Activated CD8-positive, alpha-beta memory T cell treated with anti-CD3 and anti-CD28 coated beads for 4 hours (primary cell): Measurements from ENCODE around the gene CTNNBL1.

Source experiments
- DNase-seq, 2 donors: peaks; one replicate each; pipeline ENCODE4 v3.0.0-alpha.2; 2020; ENCODE audit warnings: low read depth in 2 of 2

CTNNBL1 gene

GRCh38 chr20:37816726-37817125 is 122.9 kb downstream of the CTNNBL1 start:
- DNase-seq, result no peak

- no peak for DNase-seq
Observed at GRCh38 chr20:37821696-37822095, 127.9 kb downstream of the CTNNBL1 start.

GRCh38 chr20:37822141-37822601 is 128.3 kb downstream of the CTNNBL1 start:
- DNase-seq, result no peak

GRCh38 chr20:37823296-37823980 is 129.6 kb downstream of the CTNNBL1 start:
- no peak for DNase-seq

- no peak for DNase-seq
Observed at GRCh38 chr20:37827605-37828004, 133.8 kb downstream of the CTNNBL1 start.

DNA sequence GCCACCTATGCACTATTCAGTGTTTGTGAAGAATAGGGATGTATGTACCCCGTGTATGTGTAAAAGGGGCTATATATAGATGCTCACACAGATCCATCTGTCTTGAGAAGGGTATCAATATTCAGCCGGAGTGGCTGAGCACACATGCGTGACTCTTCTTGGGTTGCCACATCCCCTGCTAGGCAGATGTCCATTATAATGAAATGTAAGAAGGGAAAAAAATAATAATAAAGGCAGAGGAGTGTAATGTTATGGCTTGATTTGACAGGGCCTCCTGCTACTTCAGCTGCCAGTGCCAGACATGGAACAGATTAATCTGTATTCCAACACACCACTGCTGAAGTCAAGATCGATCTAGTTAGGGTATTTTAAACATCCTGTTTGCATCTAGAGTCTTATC is 134.9 kb downstream of the CTNNBL1 start:
- DNase-seq, result no peak

GRCh38 chr20:37829128-37829527 is 135.3 kb downstream of the CTNNBL1 start:
- no peak for DNase-seq

DNA sequence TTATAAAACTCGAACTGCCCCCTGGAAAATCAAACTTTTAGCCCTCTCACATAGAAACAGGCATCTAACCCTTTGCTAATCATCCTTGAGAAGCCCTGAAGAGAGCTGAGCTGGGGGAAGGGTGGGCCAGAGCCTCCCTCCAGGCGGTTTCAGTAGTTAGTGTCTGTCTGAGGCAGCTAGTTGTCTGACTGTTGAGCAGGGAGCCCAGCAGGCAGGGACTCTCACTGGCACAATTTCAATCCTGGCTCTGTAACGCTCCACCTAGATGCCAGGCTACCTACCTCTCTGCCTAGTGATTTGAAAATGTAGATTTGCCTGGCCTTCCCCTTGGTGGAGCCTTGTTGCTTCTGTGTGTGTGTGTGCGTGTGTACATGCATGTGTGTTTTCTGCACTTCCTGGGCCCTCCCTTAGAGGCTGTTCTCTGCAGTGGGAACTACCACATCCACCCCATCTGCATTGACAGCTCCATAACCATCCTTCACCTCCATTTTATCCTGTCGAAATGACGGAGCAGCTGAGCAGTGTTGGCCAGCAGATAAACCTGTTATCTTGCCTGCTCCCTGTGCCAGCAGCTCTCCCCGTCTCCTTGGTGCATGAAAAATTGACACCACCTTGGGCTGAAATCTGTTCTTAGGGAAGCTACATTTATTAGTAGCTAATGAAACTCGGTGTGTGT is 139.5 kb downstream of the CTNNBL1 start:
- no peak for DNase-seq

DNA sequence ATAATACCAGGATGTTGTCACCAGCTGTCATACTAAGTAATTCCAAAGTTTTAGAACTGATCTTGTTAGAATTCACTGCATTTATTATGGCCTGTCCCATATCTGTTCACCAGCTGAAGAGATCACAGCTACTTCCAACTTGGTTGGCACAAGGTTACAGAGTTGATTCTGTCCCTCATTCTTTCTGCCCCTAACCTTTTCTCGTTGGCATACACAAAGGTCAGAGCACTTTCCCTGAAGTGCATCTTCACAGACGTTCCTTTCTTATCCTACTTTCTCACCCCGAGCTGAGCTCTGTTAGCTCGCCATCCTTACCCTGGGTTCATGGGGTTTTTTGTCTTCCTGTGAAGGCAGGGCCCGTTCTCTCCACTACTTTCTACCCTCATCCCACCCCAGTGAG is 143.1 kb downstream of the CTNNBL1 start:
- no peak for DNase-seq

- no peak for DNase-seq
Observed at GRCh38 chr20:37837924-37838323, 144.1 kb downstream of the CTNNBL1 start.

- no peak for DNase-seq
Observed at GRCh38 chr20:37838769-37839431, 145.1 kb downstream of the CTNNBL1 start.

DNA sequence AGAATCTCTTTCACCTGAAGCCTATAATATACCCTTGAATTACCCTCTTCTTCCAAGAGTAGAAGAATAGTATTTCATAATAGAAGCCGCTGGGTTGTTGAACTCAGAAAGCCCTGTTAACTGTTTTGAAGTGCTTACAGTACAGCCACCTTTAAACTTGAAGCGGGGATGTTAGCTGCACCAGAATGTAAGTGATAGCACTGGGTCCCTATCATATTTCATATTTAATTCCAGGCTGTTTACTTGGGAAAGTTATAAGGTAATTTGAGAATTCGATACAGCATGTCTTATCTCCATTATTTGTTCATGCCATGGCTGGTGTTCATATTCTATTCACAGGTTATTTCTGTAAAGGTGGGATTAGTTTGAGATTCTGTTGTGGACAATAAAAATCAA is 145.6 kb downstream of the CTNNBL1 start:
- no peak for DNase-seq

GRCh38 chr20:37839955-37840354 is 146.1 kb downstream of the CTNNBL1 start:
- no peak for DNase-seq

DNA sequence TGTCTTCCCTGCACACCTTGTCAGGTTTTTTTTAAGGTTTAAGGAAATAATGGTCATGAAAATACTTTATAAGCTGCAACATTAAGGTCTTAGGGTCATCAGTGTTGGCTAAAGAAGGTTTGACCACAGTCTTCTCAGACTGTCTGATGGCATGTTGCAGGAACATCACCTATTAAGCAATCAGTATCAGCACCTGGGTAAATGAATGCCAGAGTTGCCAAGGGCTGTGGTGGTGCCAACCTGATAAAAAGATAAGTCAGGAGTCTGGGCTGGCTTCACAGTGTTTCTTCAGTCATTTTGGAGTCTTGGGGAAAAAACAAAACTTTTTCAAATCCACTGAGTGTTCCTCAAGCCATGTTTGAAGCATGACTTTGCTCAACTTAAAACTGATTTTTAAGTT is 147.6 kb downstream of the CTNNBL1 start:
- no peak for DNase-seq

- no peak for DNase-seq
Observed at GRCh38 chr20:37841971-37842370, 148.1 kb downstream of the CTNNBL1 start.

- no peak for DNase-seq
Observed at GRCh38 chr20:37845241-37845681, 151.4 kb downstream of the CTNNBL1 start.

- no peak for DNase-seq
Observed at GRCh38 chr20:37845878-37846277, 152.0 kb downstream of the CTNNBL1 start.

DNA sequence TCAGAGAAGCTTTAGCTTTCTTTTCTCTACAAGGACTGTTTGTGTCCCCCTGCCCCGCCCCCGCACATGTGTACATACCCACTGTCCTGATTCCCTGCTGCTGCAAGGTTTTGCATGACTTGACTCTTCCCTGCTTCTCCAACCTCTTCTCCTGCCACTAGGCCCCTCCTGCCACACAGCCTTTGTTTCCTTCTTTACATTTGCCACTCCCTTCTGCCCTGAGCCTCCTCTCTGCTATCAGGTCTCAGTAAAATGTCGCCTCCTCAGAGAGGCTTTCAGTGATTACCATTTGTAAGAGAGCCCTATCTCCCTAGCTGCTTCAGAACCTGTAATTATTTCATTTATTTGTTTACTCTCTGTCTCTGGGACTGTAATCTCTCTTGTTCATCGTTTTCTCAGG is 152.7 kb downstream of the CTNNBL1 start:
- no peak for DNase-seq

- DNase-seq, result no peak
Observed at GRCh38 chr20:37848706-37849105, 154.9 kb downstream of the CTNNBL1 start.

GRCh38 chr20:37849156-37849555 is 155.3 kb downstream of the CTNNBL1 start:
- no peak for DNase-seq

GRCh38 chr20:37849566-37849965 is 155.7 kb downstream of the CTNNBL1 start:
- no peak for DNase-seq

DNA sequence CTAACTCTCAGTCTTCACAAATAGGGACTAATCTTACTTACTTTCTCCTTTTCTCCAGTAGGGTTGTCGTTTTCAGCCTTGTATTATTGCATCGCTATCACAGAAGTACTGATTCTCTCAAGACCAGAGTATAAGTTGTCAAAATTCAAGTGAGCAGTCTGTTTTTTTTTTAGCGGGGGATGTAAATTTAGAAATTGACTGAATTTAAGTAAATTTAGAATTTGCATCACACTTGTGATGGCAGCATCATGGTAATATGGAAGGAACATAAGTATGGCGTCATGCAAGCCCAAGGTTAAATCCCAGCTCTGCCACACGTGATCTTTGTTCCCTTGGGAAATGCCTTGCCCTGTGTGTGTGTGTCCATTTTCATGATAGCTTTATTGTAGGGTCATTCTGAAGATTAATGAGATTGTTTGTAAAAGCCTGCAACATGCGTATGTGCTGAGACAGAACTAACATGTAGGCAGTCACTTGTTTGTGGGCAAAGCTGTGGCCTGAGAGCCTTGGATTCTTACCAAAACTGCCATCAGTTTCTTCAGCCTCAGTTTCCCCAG is 156.3 kb downstream of the CTNNBL1 start:
- no peak for DNase-seq
